Endothelial cell of umbilical vein (primary cell): Measurements from ENCODE around the gene RNMT. TPM values are rescaled to one million over a fixed set of nuclear protein-coding genes. Genes with fewer than 3 reads are reported as not detected.

Experiments used
- BruUV-seq: library from RNA; stranded (reverse); fragments of 400-500 nt; replicated peaks from 2 replicates; lab custom pipeline; 2021; lab: Mats Ljungman, UMichigan
- CTCF ChIA-PET: fragments of 300-600, 350-600 bp; sonication (Branson Sonifier 250); formaldehyde crosslinking; loops from one replicate; lab custom pipeline; 2021; ENCODE audit warnings: antibody characterized with exemption, inconsistent platforms; lab: Charles Lee
- POLR2A ChIA-PET: fragments of 300-600, 350-600 bp; sonication (Branson Sonifier 250); formaldehyde crosslinking; loops from one replicate; lab custom pipeline; 2021; ENCODE audit warnings: antibody characterized with exemption, inconsistent platforms; lab: Charles Lee
- DNase-seq: peaks from one replicate; pipeline ENCODE4 v3.0.0-alpha.2; 2011; ENCODE audit warnings: low read depth, low spot score
- FAIRE-seq: peaks from 2 replicates; lab custom pipeline; 2011; peaks lifted over from hg19 to GRCh38; lab: Jason Lieb, UNC
- H2AFZ ChIP-seq: 2 replicates; pipeline ENCODE4 v1.6.0; 2012; ENCODE audit warnings: low read depth, low read length, control low read depth, inconsistent platforms
- H3K27ac ChIP-seq: 2 replicates; pipeline ENCODE4 v1.5.1; 2011; ENCODE audit warnings: low read depth, mild to moderate bottlenecking, control low read depth, low read length, moderate library complexity; ENCODE audit not compliant: insufficient read depth
- H3K27me3 ChIP-seq, 2 experiments: 2 replicates each; pipeline versions ENCODE4 v1.6.0 to v1.6.1; 2011; ENCODE audit warnings: low read length in 2 of 2, mixed read lengths in 1 of 2; ENCODE audit not compliant: control insufficient read depth in 2 of 2, insufficient read depth in 2 of 2
- H3K36me3 ChIP-seq, 2 experiments: 2 replicates in 1 of 2; 3 replicates in 1 of 2; pipeline ENCODE4 v1.5.1; 2011; ENCODE audit warnings: low read length in 2 of 2, mild to moderate bottlenecking in 1 of 2, moderate library complexity in 1 of 2; ENCODE audit not compliant: control insufficient read depth in 2 of 2, insufficient read depth in 2 of 2; ENCODE audit errors: extremely low read depth in 1 of 2
- H3K4me1 ChIP-seq: 3 replicates; pipeline ENCODE4 v1.5.1; 2011; ENCODE audit warnings: mild to moderate bottlenecking, low read length; ENCODE audit not compliant: control insufficient read depth, insufficient read depth; ENCODE audit errors: extremely low read depth
- H3K4me2 ChIP-seq: 2 replicates; pipeline ENCODE4 v1.6.1; 2011; ENCODE audit warnings: low read length, control low read depth, mixed read lengths; ENCODE audit not compliant: insufficient read depth
- H3K4me3 ChIP-seq, 3 experiments: fragments of 200-600 bp in 1 of 3; sonication (generic), shearing (Covaris generic) in 1 of 3; replicated peaks in 1 of 3; 2 replicates each; pipeline ENCODE4 v1.5.1; 2011 to 2016; ENCODE audit warnings: control low read depth in 3 of 3, low read length in 3 of 3, mild to moderate bottlenecking in 2 of 3, inconsistent platforms in 1 of 3, low read depth in 1 of 3, moderate library complexity in 1 of 3; ENCODE audit not compliant: insufficient read depth in 1 of 3
- H3K79me2 ChIP-seq: 2 replicates; pipeline ENCODE4 v1.6.0; 2012; ENCODE audit warnings: low read length, inconsistent platforms; ENCODE audit not compliant: control insufficient read depth, insufficient read depth
- H3K9ac ChIP-seq: replicated peaks from 2 replicates; pipeline ENCODE3; 2011; ENCODE audit warnings: low read length, control low read depth; ENCODE audit not compliant: insufficient read depth; ENCODE audit errors: extremely low read depth
- H3K9me1 ChIP-seq: replicated peaks from 3 replicates; pipeline ENCODE4 v1.6.0; 2011; ENCODE audit warnings: mild to moderate bottlenecking, low read length; ENCODE audit not compliant: control insufficient read depth, insufficient read depth; ENCODE audit errors: extremely low read depth
- H3K9me3 ChIP-seq: replicated peaks from 2 replicates; pipeline ENCODE4 v1.5.1; 2012; ENCODE audit warnings: low read length, inconsistent platforms; ENCODE audit not compliant: control insufficient read depth, insufficient read depth
- H4K20me1 ChIP-seq: replicated peaks from 2 replicates; pipeline ENCODE3; 2011; ENCODE audit warnings: mild to moderate bottlenecking, low read length; ENCODE audit not compliant: control insufficient read depth, insufficient read depth; ENCODE audit errors: extremely low read depth
- CTCF ChIP-seq, 2 donors: IDR thresholded peaks; 1 replicate in 1 of 2; 2 replicates in 1 of 2; pipeline ENCODE4 v1.5.1; 2011; ENCODE audit warnings: low read length in 2 of 2, mild to moderate bottlenecking in 2 of 2, moderate library complexity in 2 of 2, control low read depth in 1 of 2, inconsistent platforms in 1 of 2, low read depth in 1 of 2; ENCODE audit not compliant: insufficient read depth in 1 of 2; ENCODE audit errors: extremely low read depth in 1 of 2
- EZH2 ChIP-seq: IDR thresholded peaks from 2 replicates; pipeline ENCODE4 v1.6.1; 2012; ENCODE audit warnings: borderline replicate concordance, low read depth, mild to moderate bottlenecking, moderate library complexity, low read length, inconsistent platforms; ENCODE audit not compliant: severe bottlenecking
- FOS ChIP-seq: IDR thresholded peaks from 2 replicates; pipeline ENCODE4 v1.6.1; 2011; ENCODE audit warnings: mild to moderate bottlenecking, low read length, moderate library complexity, borderline replicate concordance; ENCODE audit not compliant: insufficient read depth
- GATA2 ChIP-seq: IDR thresholded peaks from 2 replicates; pipeline ENCODE4 v1.7.0; 2011; ENCODE audit warnings: low read depth, mild to moderate bottlenecking, moderate library complexity, mixed read lengths, low read length; ENCODE audit not compliant: insufficient read length, insufficient read depth
- JUN ChIP-seq: IDR thresholded peaks from 2 replicates; pipeline ENCODE4 v1.6.1; 2011; ENCODE audit warnings: borderline replicate concordance, low read depth; ENCODE audit not compliant: insufficient read length, insufficient read depth
- MAX ChIP-seq: IDR thresholded peaks from 2 replicates; pipeline ENCODE4 v1.6.1; 2011; ENCODE audit not compliant: insufficient read depth, insufficient read length
- MYC ChIP-seq: IDR thresholded peaks from one replicate; pipeline ENCODE4 v1.6.1; 2011; ENCODE audit warnings: mild to moderate bottlenecking, low read depth, low read length
- POLR2A ChIP-seq: IDR thresholded peaks from 2 replicates; pipeline ENCODE4 v1.6.1; 2012; ENCODE audit warnings: low read depth, mild to moderate bottlenecking, control low read depth, low read length
- POLR2AphosphoS5 ChIP-seq: IDR thresholded peaks from 2 replicates; pipeline ENCODE4 v1.6.1; 2012; ENCODE audit warnings: low read depth, mild to moderate bottlenecking, control low read depth, low read length, moderate library complexity; ENCODE audit not compliant: insufficient read depth
- dilution Hi-C: fragments of 300-500 bp; cut with MboI; formaldehyde crosslinking; loops from one replicate; pipeline ENCODE4 v1.15.0; 2019; ENCODE audit warnings: low sequenced_read_pairs; ENCODE audit not compliant: extremely low pct_ligation_motif_present
- intact Hi-C: fragments of 100-400 bp; cut with micrococcal nuclease; formaldehyde crosslinking; loops from one replicate; pipeline ENCODE4 v1.10.0; 2022
- polyA plus RNA-seq, 4 experiments: library from polyadenylated mRNA; depleted of rRNA in 3 of 4; stranded (reverse) in 3 of 4; unstranded in 1 of 4; fragments of >200 nt; gene quantifications; 2 replicates each; pipeline versions ENCODE4 v1.2.1 to v1.2.3, GENCODE V29; 2011 to 2012; ENCODE audit warnings: missing spikeins in 1 of 4
- total RNA-seq: library from RNA; stranded (reverse); gene quantifications from 2 replicates; pipeline ENCODE4 v1.2.3, GENCODE V29; 2021

Gene RNMT
- total and polyA plus RNA-seq, 2 donors (not counting 3 experiments of a cell fraction or from before 2014, with no cell fraction given), result 9.8 to 29.5 TPM

GRCh38 chr18:13710414-13710831 lies 16.1 kb upstream of the RNMT start:
- Histone ChIP-seq H3K4me3 (no peak overlapping the region), H3K4me1 (no peaks in the 10 kb centered on the region), H3K9me3 (no peaks in the 10 kb centered on the region), H2AFZ (no peak overlapping the region), H3K27me3 (no peaks in the 10 kb centered on the region), H3K4me2 (no peak overlapping the region), H4K20me1 (peaks cover 2% of the 10 kb centered on the region), H3K27ac (no peak overlapping the region), H3K9ac (no peak overlapping the region), H3K9me1 (no peaks in the 10 kb centered on the region), H3K79me2 (peaks cover 53% of the 10 kb centered on the region), H3K36me3 (no peaks in the 10 kb centered on the region)
- CTCF ChIA-PET, result no interaction called here
- no peak for DNase-seq
- FAIRE-seq, result no peak
- no peak for TF ChIP-seq EZH2
- TF ChIP-seq POLR2AphosphoS5, result no peak
- no peak for TF ChIP-seq JUN
- no peak for TF ChIP-seq CTCF (IDR thresholded peaks at IDR 0.05; ENCODE audit: extremely low read depth in 1 of 2, insufficient read depth in 1 of 2, low read depth in 1 of 2, low read length in 2 of 2)
- no peak for TF ChIP-seq MAX
- no peak for TF ChIP-seq GATA2
- TF ChIP-seq POLR2A, result no peak
- no peak for TF ChIP-seq FOS
- TF ChIP-seq MYC, result no peak
- POLR2A ChIA-PET, result no interaction called here
- no TSS peak for BruUV-seq
- dilution Hi-C loops, result no loop called here
- intact Hi-C loops, result no loop called here
